M059J (cell line): ENCODE data around the gene FMOD. TPM values are rescaled to one million over a fixed set of nuclear protein-coding genes. Genes with fewer than 3 reads are reported as not detected.

ENCODE experiments used
- DNase-seq: peaks from one replicate; pipeline ENCODE4 v3.0.0-alpha.2; 2012; ENCODE audit warnings: low read depth
- total RNA-seq: library from RNA; depleted of rRNA; stranded (reverse); fragments of >200 nt; shearing (Covaris generic); gene quantifications from 2 replicates; pipeline ENCODE4 v1.2.3, GENCODE V29; 2014

The FMOD gene
- total RNA-seq, 1 experiment from 2014 or later, result not detected

GRCh38 chr1:203361945-203362719 is 11.2 kb upstream of the FMOD start:
- peak; percentile 64 for DNase-seq

DNA sequence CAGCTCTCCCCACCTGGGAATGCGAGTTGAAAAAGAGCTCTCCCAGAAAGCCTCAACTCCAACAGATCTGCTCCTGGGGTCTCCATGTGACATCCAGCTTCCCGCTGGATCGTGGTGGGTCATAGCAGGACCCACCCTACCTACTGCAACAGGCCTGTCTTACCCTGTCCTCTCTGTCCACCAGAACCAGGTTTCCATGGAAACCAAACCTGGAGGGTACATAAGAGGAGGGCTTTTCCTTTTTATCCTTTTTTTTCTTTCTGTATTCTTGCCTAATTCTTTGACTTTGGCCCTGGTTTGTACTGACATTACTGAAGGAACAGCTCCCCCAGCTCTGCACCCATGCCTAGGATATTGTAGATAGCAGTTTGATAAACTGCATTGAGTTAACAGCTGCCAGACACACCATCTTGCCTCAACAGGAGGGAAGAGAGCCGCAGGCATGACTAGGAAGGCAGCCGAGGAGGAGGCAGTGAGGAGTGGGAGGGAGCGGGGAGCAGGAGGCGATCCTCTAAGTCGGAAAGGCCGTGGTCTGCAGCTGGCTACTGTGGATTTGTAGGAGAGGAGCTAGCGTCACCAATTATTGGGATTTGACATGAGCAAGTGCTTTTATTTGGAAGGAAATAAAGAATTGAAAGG is 9.7 kb upstream of the FMOD start:
- DNase-seq, result no peak

DNA sequence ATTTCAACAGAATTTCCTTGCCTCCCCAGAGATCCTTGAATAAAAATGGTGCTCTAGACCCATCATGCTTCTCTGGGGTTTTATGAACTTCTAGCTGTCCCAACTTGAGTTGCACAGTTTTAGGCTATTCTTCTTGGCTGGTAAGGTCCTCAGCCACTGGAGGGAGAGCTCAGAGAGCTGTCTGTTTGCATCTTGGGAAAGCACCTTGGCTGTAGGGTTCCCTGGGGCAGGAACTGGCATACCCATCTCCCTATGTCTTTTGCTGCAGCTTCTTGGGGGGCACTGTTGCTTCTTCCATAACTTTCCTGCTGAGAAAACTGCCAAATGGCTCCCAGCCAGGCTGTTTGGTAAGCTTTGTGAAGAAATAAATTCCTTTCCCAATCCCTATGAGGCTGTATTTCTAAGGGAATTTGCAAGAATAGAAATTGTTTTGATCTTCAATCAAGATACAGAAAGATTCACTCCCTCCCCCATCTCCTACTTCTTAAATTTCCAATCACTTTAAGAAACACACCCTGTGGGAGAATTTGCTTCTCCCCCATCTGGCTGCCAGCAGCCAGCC is 8.2 kb upstream of the FMOD start:
- DNase-seq, result no peak

DNA sequence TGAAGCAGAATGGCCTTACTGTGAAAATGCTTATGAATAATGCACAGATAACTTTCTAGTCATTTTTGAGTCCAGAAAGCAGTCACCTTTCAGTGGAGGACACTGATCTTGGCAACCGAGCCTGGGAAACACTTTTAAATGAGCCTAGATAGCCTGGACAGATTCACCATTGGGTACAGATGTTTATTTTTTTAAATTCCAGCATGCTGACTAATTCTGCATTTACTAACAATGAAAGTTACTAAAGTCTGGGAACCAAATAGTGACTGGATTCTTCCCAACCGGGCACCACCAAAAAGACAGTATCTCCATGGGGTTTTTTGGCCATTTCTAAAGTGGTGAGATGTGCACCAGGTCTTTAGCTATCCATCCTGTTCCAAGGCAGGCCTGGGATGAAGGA is 3.3 kb upstream of the FMOD start:
- peak; percentile 87 for DNase-seq

DNA sequence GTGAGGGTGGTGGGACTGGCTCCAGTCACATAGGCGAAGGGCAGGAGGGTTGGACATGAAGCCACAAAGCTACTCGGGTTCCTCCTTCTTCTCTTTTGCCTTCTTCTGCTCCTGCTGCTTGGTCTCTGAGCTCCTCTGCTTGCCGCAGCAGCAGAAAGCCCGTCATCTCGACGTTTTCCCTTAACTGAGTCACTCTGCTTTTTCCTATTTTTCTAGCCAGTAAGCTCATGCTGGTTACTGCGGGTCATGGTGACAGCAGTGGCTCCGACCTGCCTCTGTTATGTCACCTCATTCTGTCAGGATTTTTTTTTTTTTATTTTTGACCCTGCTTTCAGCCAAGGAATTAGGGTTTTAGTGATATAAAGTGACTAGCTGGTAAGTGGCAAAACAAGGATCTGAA is 2.6 kb upstream of the FMOD start:
- DNase-seq, result no peak

- DNase-seq, result no peak
Observed at GRCh38 chr1:203349773-203350524, 973 bp downstream of the FMOD start.

GRCh38 chr1:203349166-203349565 is 1.8 kb downstream of the FMOD start:
- no peak for DNase-seq

DNA sequence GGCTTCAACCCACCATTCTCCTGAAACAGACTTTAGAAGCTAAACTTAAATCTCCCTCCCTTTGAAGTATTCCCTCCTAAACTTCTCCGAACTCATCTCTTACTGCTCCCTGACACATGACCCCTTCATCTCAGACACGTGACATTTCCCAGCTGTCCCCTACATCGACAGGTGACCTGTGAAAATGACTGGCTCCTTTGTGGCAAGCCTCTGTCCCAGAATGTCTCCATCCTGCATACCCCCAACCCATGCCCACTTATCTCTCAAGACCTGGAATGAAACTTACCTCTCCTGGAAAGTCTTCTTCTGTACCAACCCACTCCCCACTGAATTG is 4.2 kb downstream of the FMOD start:
- no peak for DNase-seq

DNA sequence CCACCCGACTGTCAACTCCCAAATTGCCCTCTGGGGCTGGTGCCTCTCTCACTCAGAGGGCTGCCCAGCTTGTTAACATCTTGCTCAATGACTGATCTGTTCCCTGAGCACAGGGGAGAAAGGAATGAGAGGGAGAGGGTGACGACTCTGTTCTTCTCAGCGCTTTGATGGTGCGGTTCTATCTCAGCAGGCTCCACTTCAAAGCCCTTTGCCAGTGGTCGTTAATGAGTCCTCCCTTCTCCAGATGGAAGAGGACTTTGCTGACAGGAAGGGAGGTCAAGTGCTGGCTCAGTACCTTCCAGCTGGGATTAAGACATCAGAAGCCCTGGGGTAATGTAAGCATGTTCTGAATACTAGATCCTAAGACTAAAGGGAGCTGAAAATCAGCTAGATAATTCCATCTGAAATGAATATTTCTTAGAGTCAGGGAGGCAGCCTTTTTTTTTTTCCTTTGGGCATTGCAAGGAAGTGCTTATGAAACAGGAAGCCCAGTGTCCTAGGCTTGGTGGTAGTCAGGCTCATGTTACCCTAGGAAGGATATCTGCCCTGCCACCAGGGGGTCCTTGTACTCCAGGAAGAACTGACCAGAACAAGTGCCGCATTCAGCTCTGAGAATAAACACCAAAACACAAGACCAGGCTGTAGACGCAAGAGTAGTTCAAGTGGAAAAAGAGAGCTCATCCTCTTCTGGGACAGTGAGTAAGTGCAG is 4.7 kb downstream of the FMOD start:
- DNase-seq, result no peak

GRCh38 chr1:203343956-203344754 is 6.8 kb downstream of the FMOD start:
- DNase-seq, result no peak

GRCh38 chr1:203342192-203342940 is 8.6 kb downstream of the FMOD start:
- DNase-seq, result peak; percentile 47

DNA sequence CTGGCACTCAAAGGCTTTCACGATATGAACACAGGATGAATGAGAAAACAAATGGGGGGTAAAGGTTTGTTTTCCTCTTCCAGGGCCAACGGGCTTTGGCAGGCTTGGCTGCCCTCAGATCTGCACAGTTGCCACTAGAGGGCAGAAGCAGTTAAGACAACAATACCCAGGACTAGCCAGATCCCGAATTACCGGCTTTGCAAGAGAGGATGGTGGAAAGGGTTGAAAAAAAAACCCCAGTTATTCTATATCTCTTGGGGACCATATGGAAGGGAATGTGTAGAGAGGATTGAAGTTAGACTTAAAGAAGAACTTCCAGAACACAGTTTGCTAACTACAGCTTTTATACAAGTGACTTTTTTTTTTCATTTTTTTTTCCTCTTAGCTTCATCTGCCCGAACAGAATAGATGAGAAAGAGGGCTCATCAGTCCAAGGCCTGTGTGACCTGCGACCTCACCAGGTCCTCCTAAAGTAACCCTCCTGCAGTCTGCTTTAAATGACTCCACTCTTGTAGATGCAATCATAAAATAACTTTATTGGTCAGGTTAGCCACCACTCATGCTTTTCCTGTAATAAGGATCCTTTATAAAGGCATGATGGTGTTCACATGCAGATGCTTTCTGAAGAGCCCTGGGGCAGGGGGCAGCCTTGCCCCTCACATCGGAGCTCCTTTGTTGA is 10.7 kb downstream of the FMOD start:
- peak; percentile 79 for DNase-seq

DNA sequence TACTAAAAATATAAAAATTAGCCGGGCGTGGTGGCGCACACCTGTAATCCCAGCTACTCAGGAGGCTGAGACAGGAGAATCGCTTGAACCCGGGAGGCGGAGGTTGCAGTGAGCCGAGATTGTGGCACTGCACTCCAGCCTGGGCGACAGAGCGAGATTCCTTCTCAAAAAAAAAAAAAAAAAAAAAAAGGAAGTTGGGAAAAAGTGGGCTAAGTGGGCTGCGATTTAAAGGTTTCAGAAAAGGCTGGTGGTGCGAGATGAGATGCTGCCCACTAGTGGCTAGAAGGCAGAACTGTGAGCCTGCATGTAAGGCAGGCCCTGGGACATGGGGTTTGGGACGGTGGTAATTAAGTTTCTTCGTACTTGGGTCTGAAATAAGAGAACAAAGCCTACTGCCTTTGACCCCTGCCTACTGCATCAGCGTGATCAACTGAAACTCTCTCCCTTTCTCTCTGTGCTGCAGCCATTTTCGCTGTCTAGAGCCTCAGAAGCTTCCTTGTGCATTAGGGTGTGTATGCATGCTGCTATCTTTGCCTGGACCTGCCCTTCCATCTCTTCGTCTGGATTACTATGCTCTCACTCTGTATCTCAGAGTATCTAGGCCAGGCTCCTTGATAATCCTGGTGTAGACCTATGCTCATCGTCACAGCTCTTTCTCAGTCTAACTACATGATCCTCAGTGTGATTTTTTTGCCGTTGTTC is 12.4 kb downstream of the FMOD start:
- DNase-seq, result peak; percentile 40

- DNase-seq, result no peak
Observed at GRCh38 chr1:203336097-203336496, 14.8 kb downstream of the FMOD start.

DNA sequence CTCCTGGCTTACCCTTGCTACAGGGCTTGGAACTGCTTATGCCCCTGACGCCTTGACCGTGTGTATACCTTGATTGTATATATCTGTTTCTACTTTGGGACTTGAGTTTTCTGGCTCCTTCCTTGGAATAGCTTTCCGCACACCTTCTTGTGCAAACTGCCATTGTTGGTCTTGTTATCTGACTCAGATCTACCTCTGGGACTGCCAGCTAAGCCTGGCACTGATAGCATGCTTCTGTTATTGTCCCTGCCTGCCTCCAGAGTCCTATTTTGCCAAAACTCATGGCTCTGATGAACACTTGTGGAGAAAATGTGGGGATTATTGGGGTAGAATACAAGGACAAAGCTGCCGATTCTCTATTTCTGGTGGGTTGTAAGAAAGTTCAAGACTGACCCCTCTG is 15.4 kb downstream of the FMOD start:
- no peak for DNase-seq

- no peak for DNase-seq
Observed at GRCh38 chr1:203331224-203331623, 19.7 kb downstream of the FMOD start.

DNA sequence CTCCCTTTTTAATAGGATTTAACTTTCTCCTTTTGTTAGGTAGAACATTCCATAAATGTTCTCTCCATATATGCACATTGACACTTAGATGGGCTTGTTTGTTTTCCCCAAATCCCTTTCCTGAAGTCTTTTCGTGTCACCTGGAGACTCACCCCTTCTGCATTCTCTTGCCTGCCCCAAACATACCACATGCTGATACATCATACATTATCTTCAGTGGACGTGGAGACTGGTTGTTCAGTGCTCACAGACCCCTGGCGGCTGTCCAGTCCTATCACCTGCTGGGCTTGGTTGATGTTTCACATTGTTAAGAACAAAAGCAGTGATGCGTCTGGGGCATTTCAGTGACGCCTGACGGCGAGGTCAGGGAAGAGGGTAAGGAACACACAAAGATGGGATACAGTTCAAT is 22.2 kb downstream of the FMOD start:
- DNase-seq, result peak; percentile 48

DNA sequence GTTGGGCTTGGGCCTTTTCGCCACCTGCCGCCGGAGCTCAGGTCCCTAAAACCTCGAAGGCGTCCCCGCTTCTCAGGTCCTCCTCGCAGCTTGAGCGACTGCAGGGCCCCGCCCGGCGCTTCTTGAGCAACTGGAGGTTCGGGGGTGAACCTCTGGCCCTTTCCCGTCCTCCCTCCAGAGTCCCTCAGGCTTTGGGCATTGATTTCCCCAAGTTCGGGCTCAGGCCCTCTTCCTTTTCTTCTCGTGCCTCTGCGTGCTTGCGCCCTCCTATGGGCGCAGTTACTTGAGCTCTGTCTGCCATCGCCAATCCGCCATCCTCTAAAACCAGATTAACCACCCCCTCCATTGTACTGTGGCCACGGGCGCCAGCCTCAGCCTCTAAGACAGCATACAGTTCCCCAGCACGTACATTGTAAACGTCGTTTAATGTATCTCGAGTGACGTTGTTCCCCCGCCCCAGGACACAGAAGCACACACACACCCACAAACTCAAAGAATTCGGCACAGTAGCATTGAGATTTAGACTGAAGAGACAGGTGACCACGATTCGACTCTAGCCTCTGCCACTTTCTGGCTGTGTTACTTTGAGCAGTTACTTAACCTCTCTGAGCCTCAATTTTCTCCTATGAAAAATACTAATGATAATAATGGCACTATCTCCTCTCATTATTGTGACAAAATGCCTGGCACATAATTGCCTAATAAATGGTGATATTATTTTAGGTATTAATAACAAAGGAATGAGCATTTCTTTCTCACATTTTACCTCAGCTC is 23.1 kb downstream of the FMOD start:
- peak; percentile 65 for DNase-seq
